ENCODE data around the gene DDIAS.

DNA sequence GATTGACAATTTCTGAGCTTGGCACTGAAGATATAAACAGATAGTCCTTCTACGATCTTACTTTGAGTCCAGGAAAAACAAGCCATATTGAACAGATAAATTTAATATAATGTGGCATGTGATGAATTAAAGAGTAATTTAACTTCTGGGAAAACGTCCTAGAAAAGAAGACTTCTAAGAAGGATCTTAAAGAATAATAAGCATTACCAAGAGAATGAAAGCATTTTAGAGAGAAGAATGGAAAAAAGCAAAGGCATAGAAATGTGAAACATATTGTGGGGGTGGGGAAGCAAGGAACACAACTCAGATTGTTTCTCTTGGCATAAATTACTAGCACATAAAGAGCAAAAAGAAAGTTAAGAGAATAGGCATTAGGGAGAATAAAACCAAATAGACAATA, 5.4 kb downstream of the DDIAS start:
- TF ChIP-seq, protein P1, sequence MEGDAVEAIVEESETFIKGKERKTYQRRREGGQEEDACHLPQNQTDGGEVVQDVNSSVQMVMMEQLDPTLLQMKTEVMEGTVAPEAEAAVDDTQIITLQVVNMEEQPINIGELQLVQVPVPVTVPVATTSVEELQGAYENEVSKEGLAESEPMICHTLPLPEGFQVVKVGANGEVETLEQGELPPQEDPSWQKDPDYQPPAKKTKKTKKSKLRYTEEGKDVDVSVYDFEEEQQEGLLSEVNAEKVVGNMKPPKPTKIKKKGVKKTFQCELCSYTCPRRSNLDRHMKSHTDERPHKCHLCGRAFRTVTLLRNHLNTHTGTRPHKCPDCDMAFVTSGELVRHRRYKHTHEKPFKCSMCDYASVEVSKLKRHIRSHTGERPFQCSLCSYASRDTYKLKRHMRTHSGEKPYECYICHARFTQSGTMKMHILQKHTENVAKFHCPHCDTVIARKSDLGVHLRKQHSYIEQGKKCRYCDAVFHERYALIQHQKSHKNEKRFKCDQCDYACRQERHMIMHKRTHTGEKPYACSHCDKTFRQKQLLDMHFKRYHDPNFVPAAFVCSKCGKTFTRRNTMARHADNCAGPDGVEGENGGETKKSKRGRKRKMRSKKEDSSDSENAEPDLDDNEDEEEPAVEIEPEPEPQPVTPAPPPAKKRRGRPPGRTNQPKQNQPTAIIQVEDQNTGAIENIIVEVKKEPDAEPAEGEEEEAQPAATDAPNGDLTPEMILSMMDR (IDR thresholded peaks at IDR 0.05): no peak
- TF ChIP-seq POLR2AphosphoS5 (IDR thresholded peaks at IDR 0.05) (no peak), POLR2A (IDR thresholded peaks at IDR 0.05) (no peak)

Measured in prostate gland (tissue), 2 donors.